ENCODE results near the gene CDC37.

Gene CDC37

GRCh38 chr19:10353793-10354391, 49.5 kb downstream of the CDC37 start:
- Histone ChIP-seq H3K79me2 (ENCODE audit: control insufficient read depth, insufficient read depth, low read length, unreplicated experiment) (no peaks in the 10 kb centered on the region), H3K27me3 (ENCODE audit: insufficient read depth, low read length) (no peaks in the 10 kb centered on the region), H3K36me3 (ENCODE audit: insufficient read depth, low read length) (peaks cover 18% of the 10 kb centered on the region; the same call in 1 of the 2 replicates), H3K4me3 (ENCODE audit: low read depth, low read length) (no peak overlapping the region), H2AFZ (ENCODE audit: low read length, unreplicated experiment) (no peak overlapping the region), H3K27ac (ENCODE audit: low read depth, low read length) (no peak overlapping the region), H3K4me1 (ENCODE audit: control insufficient read depth, insufficient read depth, low read length, unreplicated experiment) (no peaks in the 10 kb centered on the region)

- Histone ChIP-seq H3K27ac (ENCODE audit: low read depth, low read length) (no peak overlapping the region), H3K27me3 (ENCODE audit: insufficient read depth, low read length) (no peaks in the 10 kb centered on the region), H3K79me2 (ENCODE audit: control insufficient read depth, insufficient read depth, low read length, unreplicated experiment) (no peaks in the 10 kb centered on the region), H3K4me1 (ENCODE audit: control insufficient read depth, insufficient read depth, low read length, unreplicated experiment) (no peaks in the 10 kb centered on the region), H3K36me3 (ENCODE audit: insufficient read depth, low read length) (peaks cover 18% of the 10 kb centered on the region; the same call in 1 of the 2 replicates), H2AFZ (ENCODE audit: low read length, unreplicated experiment) (no peak overlapping the region), H3K4me3 (ENCODE audit: low read depth, low read length) (no peak overlapping the region)
These were observed 50.3 kb downstream of the CDC37 start for GRCh38 chr19:10352764-10353671.

- Histone ChIP-seq H3K4me3 (ENCODE audit: low read depth, low read length) (no peak overlapping the region), H3K4me1 (ENCODE audit: control insufficient read depth, insufficient read depth, low read length, unreplicated experiment) (peaks cover 3% of the 10 kb centered on the region), H3K27me3 (ENCODE audit: insufficient read depth, low read length) (no peaks in the 10 kb centered on the region), H2AFZ (ENCODE audit: low read length, unreplicated experiment) (no peak overlapping the region), H3K79me2 (ENCODE audit: control insufficient read depth, insufficient read depth, low read length, unreplicated experiment) (no peaks in the 10 kb centered on the region), H3K36me3 (ENCODE audit: insufficient read depth, low read length) (no peaks in the 10 kb centered on the region), H3K27ac (ENCODE audit: low read depth, low read length) (peak overlapping the region; percentile 48)
These were observed 56.8 kb downstream of the CDC37 start for GRCh38 chr19:10346509-10346908.

GRCh38 chr19:10344780-10345179, 58.6 kb downstream of the CDC37 start:
- Histone ChIP-seq H3K27ac (ENCODE audit: low read depth, low read length) (no peak overlapping the region), H3K4me3 (ENCODE audit: low read depth, low read length) (no peak overlapping the region), H3K36me3 (ENCODE audit: insufficient read depth, low read length) (no peaks in the 10 kb centered on the region), H3K27me3 (ENCODE audit: insufficient read depth, low read length) (no peaks in the 10 kb centered on the region), H3K4me1 (ENCODE audit: control insufficient read depth, insufficient read depth, low read length, unreplicated experiment) (peaks cover 3% of the 10 kb centered on the region), H3K79me2 (ENCODE audit: control insufficient read depth, insufficient read depth, low read length, unreplicated experiment) (no peaks in the 10 kb centered on the region), H2AFZ (ENCODE audit: low read length, unreplicated experiment) (no peak overlapping the region)

- no peak overlapping the region for H2AFZ ChIP-seq (ENCODE audit: low read length, unreplicated experiment)
- no peak overlapping the region for H3K27ac ChIP-seq (ENCODE audit: low read depth, low read length)
- H3K4me1 ChIP-seq (ENCODE audit: control insufficient read depth, insufficient read depth, low read length, unreplicated experiment), result peaks cover 3% of the 10 kb centered on the region
- no peaks in the 10 kb centered on the region for H3K36me3 ChIP-seq (ENCODE audit: insufficient read depth, low read length)
- H3K27me3 ChIP-seq (ENCODE audit: insufficient read depth, low read length), result no peaks in the 10 kb centered on the region
- H3K79me2 ChIP-seq (ENCODE audit: control insufficient read depth, insufficient read depth, low read length, unreplicated experiment), result no peaks in the 10 kb centered on the region
- H3K4me3 ChIP-seq (ENCODE audit: low read depth, low read length), result no peak overlapping the region
These were observed 59.8 kb downstream of the CDC37 start for GRCh38 chr19:10343495-10343894.

All from ACC112 (cell line).